ENCODE measurements around the gene DHRS12.

The DHRS12 gene

DNA sequence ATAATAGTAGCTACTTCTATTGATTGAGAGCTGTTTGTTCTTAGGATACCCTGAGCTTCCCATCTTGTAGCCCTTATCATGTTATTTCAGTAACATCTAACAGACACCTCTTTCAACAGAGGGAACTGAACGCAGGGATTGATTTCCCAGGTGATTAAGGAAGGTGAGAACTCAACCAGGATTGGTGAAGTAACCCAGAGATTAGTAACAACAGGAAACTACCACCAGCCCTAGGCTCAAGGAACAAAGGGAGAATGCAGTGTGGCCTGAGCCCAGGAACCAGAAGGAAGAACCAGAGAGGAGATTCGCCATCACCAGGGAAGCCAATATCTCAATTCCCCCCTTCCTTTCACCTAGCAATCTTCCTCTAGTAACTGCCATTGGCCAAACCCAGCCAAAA, 8.5 kb downstream of the DHRS12 start:
- H3K4me3 ChIP-seq (ENCODE audit: low read length): no peak overlapping the region
- DNase-seq (ENCODE audit: low read depth): no peak
- TF ChIP-seq, protein P1, sequence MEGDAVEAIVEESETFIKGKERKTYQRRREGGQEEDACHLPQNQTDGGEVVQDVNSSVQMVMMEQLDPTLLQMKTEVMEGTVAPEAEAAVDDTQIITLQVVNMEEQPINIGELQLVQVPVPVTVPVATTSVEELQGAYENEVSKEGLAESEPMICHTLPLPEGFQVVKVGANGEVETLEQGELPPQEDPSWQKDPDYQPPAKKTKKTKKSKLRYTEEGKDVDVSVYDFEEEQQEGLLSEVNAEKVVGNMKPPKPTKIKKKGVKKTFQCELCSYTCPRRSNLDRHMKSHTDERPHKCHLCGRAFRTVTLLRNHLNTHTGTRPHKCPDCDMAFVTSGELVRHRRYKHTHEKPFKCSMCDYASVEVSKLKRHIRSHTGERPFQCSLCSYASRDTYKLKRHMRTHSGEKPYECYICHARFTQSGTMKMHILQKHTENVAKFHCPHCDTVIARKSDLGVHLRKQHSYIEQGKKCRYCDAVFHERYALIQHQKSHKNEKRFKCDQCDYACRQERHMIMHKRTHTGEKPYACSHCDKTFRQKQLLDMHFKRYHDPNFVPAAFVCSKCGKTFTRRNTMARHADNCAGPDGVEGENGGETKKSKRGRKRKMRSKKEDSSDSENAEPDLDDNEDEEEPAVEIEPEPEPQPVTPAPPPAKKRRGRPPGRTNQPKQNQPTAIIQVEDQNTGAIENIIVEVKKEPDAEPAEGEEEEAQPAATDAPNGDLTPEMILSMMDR (conservative IDR thresholded peaks at IDR 0.05; ENCODE audit: low read depth, low read length): no peak

DNA sequence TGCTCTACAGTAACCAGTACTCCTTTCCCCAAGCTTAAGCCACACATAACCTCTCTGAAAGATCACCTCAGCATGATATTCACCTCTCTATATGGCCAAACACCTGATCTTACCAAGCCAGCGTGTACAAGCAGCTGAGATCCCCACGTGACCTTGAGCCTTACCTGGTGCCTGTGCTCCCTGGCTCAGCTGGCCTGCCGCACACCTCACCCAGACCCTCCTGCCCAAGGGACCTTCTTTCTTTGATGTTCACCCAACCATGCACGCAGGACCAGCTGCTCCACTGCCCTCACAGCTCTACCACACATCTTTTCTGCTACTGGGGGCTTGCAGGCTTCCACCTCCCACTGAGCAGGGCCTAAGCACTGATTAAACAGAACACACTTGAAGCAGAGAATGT, 9.0 kb downstream of the DHRS12 start:
- no peak overlapping the region for H3K4me3 ChIP-seq (ENCODE audit: low read length)
- TF ChIP-seq, protein P1 (conservative IDR thresholded peaks at IDR 0.05; ENCODE audit: low read depth, low read length): no peak
- no peak for DNase-seq (ENCODE audit: low read depth)

DNA sequence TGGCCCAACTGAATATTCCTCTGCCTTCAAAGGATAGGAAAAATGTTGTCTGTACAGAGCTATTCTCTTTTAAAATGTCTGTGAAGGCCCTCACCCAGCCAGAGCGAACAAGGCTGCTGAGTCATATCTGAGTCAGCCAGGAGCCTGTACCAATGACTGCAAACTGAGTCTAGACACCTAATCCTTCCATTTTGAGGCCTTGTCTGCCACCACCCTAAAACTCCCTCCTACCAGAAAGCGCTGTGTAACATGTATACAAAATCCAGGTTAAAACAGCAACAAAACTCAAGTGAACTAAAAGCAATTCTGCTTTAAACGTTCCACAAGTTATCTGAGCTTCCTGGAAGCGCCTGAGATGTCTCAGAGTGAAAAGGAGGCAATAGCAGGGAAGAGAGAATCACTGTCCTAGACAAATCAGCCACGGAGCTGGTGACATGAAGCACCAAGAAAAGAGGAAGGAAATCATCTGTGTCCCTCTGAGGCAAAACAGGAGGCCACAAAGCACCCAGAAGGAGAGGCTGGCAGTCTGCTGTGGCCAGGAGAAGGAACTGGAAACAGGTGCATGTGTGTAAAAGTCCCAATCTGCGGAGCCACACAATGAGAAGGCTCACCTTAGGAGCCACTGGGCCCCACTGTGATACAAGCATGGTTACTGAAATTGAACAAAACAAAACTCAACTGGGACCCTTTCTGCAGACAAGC, 10.2 kb downstream of the DHRS12 start:
- peak; percentile 78 for DNase-seq (ENCODE audit: low read depth)
- TF ChIP-seq, protein P1 (conservative IDR thresholded peaks at IDR 0.05; ENCODE audit: low read depth, low read length): no peak
- no peak overlapping the region for H3K4me3 ChIP-seq (ENCODE audit: low read length)

- no peak overlapping the region for H3K4me3 ChIP-seq (ENCODE audit: low read length)
- DNase-seq (ENCODE audit: low read depth): no peak
- TF ChIP-seq, protein P1 (conservative IDR thresholded peaks at IDR 0.05; ENCODE audit: low read depth, low read length): no peak
Measured at GRCh38 chr13:51786425-51787265, 17.3 kb downstream of the DHRS12 start.

- TF ChIP-seq, protein P1 (conservative IDR thresholded peaks at IDR 0.05; ENCODE audit: low read depth, low read length): no peak
- DNase-seq (ENCODE audit: low read depth): peak; percentile 58
- no peak overlapping the region for H3K4me3 ChIP-seq (ENCODE audit: low read length)
Measured at GRCh38 chr13:51785712-51786424, 18.1 kb downstream of the DHRS12 start.

- TF ChIP-seq, protein P1 (conservative IDR thresholded peaks at IDR 0.05; ENCODE audit: low read depth, low read length): no peak
- DNase-seq (ENCODE audit: low read depth): no peak
- H3K4me3 ChIP-seq (ENCODE audit: low read length): no peak overlapping the region
Measured at GRCh38 chr13:51784097-51784496, 19.9 kb downstream of the DHRS12 start.

All from retinal pigment epithelial cell (primary cell).